ENCODE measurements around the gene ANLN. TPM values are rescaled to one million over a fixed set of nuclear protein-coding genes. Genes with fewer than 3 reads are reported as not detected.
"Not testable (repeated sequence)": the region's sequence is repeated elsewhere in the genome, so short reads cannot be mapped to it uniquely, and the experiment has no call there.

The ANLN gene
- total and polyA plus RNA-seq, 7 experiments from 2014 or later: 0.30 to 48.6 (median 0.63) TPM; not detected in 1

- Mint-ChIP-seq H3K4me3 (no peak overlapping the region), H3K27me3 (peaks cover 0 to 13% (median 0%) of the 10 kb centered on the region in 5 donors), H3K4me1 (no peaks in the 10 kb centered on the region), H3K27ac (no peak overlapping the region), H3K36me3 (no peaks in the 10 kb centered on the region), H3K9me3 (peaks cover 0 to 2% (median 0%) of the 10 kb centered on the region in 11 donors)
- H3K4me1 ChIP-seq (ENCODE audit: control insufficient read depth in 2 of 2, insufficient read depth in 2 of 2, low read length in 2 of 2): no peaks in the 10 kb centered on the region
- no peak overlapping the region for H3K27ac ChIP-seq (ENCODE audit: low read depth, low read length)
- DNase-seq: no peak
- H3K27me3 ChIP-seq (ENCODE audit: control insufficient read depth in 2 of 2, insufficient read depth in 2 of 2, low read length in 2 of 2): no peaks in the 10 kb centered on the region
- no peak for ATAC-seq
- H3K36me3 ChIP-seq (ENCODE audit: control insufficient read depth in 2 of 3, insufficient read depth in 3 of 3, low read length in 3 of 3): no peaks in the 10 kb centered on the region
- CTCF ChIA-PET: no interaction called here
- intact Hi-C loops (cut with micrococcal nuclease): no loop called here
- POLR2A ChIA-PET: no interaction called here
- H3K4me3 ChIP-seq (ENCODE audit: low read length): no peak overlapping the region
- no peaks in the 10 kb centered on the region for H3K9me3 ChIP-seq (ENCODE audit: control insufficient read depth in 2 of 3, low read length in 3 of 3)
Measured at GRCh38 chr7:36462551-36463137, 73.0 kb downstream of the ANLN start.

GRCh38 chr7:36464271-36464670, 74.6 kb downstream of the ANLN start:
- H3K4me1 ChIP-seq (ENCODE audit: control insufficient read depth in 2 of 2, insufficient read depth in 2 of 2, low read length in 2 of 2): no peaks in the 10 kb centered on the region
- H3K27ac Mint-ChIP-seq: peak overlapping the region in 1 of 9 donors; percentile 1
- no peaks in the 10 kb centered on the region for H3K27me3 ChIP-seq (ENCODE audit: control insufficient read depth in 2 of 2, insufficient read depth in 2 of 2, low read length in 2 of 2)
- no peaks in the 10 kb centered on the region for H3K9me3 ChIP-seq (ENCODE audit: control insufficient read depth in 2 of 3, low read length in 3 of 3)
- no peak overlapping the region for H3K4me3 ChIP-seq (ENCODE audit: low read length)
- no peaks in the 10 kb centered on the region for H3K36me3 Mint-ChIP-seq
- DNase-seq (no peak), ATAC-seq (no peak)
- H3K36me3 ChIP-seq (ENCODE audit: control insufficient read depth in 2 of 3, insufficient read depth in 3 of 3, low read length in 3 of 3): no peaks in the 10 kb centered on the region
- intact Hi-C loops (cut with micrococcal nuclease): no loop called here
- no peak overlapping the region for H3K4me3 Mint-ChIP-seq
- peaks cover 0 to 2% (median 0%) of the 10 kb centered on the region in 11 donors for H3K9me3 Mint-ChIP-seq
- ChIA-PET CTCF (no interaction called here), POLR2A (no interaction called here)
- peaks cover 0 to 18% (median 4%) of the 10 kb centered on the region in 5 donors for H3K27me3 Mint-ChIP-seq
- H3K4me1 Mint-ChIP-seq: no peaks in the 10 kb centered on the region
- no peak overlapping the region for H3K27ac ChIP-seq (ENCODE audit: low read depth, low read length)

- H3K4me1 Mint-ChIP-seq; intact Hi-C loops (cut with micrococcal nuclease); H3K36me3 Mint-ChIP-seq: not testable (repeated sequence)
Measured at GRCh38 chr7:36466001-36466400, 76.3 kb downstream of the ANLN start.

GRCh38 chr7:36468370-36469101, 78.9 kb downstream of the ANLN start:
- peaks cover 0 to 4% (median 0%) of the 10 kb centered on the region in 5 donors for H3K36me3 Mint-ChIP-seq
- POLR2A ChIA-PET: no interaction called here
- DNase-seq: no peak
- peaks cover 0 to 18% (median 4%) of the 10 kb centered on the region in 5 donors for H3K27me3 Mint-ChIP-seq
- CTCF ChIA-PET: no interaction called here
- Histone ChIP-seq H3K27me3 (ENCODE audit: control insufficient read depth in 2 of 2, insufficient read depth in 2 of 2, low read length in 2 of 2) (no peaks in the 10 kb centered on the region), H3K4me1 (ENCODE audit: control insufficient read depth in 2 of 2, insufficient read depth in 2 of 2, low read length in 2 of 2) (no peaks in the 10 kb centered on the region), H3K27ac (ENCODE audit: low read depth, low read length) (no peak overlapping the region), H3K4me3 (ENCODE audit: low read length) (no peak overlapping the region), H3K9me3 (ENCODE audit: control insufficient read depth in 2 of 3, low read length in 3 of 3) (no peaks in the 10 kb centered on the region), H3K36me3 (ENCODE audit: control insufficient read depth in 2 of 3, insufficient read depth in 3 of 3, low read length in 3 of 3) (no peaks in the 10 kb centered on the region)
- H3K4me1 Mint-ChIP-seq: peaks cover 0 to 5% (median 0%) of the 10 kb centered on the region in 7 donors
- ATAC-seq: no peak
- peaks cover 0 to 2% (median 0%) of the 10 kb centered on the region in 11 donors for H3K9me3 Mint-ChIP-seq
- no peak overlapping the region for H3K27ac Mint-ChIP-seq
- intact Hi-C loops (cut with micrococcal nuclease): no loop called here
- H3K4me3 Mint-ChIP-seq: no peak overlapping the region

More at GRCh38 chr7:36466001-36466400, 76.3 kb downstream of the ANLN start:
- H3K36me3 ChIP-seq (ENCODE audit: control insufficient read depth in 2 of 3, insufficient read depth in 3 of 3, low read length in 3 of 3); H3K9me3 ChIP-seq (ENCODE audit: control insufficient read depth in 2 of 3, low read length in 3 of 3); H3K4me1 ChIP-seq (ENCODE audit: control insufficient read depth in 2 of 2, insufficient read depth in 2 of 2, low read length in 2 of 2); ATAC-seq; CTCF ChIA-PET; H3K27me3 ChIP-seq (ENCODE audit: control insufficient read depth in 2 of 2, insufficient read depth in 2 of 2, low read length in 2 of 2); POLR2A ChIA-PET; H3K4me3 Mint-ChIP-seq; H3K4me3 ChIP-seq (ENCODE audit: low read length); H3K27ac ChIP-seq (ENCODE audit: low read depth, low read length); H3K27ac Mint-ChIP-seq; DNase-seq; H3K9me3 Mint-ChIP-seq: not testable (repeated sequence)
- H3K27me3 Mint-ChIP-seq: peaks cover 0 to 20% (median 4%) of the 10 kb centered on the region in 5 donors

GRCh38 chr7:36469236-36469635, 79.6 kb downstream of the ANLN start:
- intact Hi-C loops (cut with micrococcal nuclease): no loop called here
- H3K36me3 Mint-ChIP-seq: peaks cover 0 to 4% (median 0%) of the 10 kb centered on the region in 5 donors
- ATAC-seq: no peak
- Histone ChIP-seq H3K27me3 (ENCODE audit: control insufficient read depth in 2 of 2, insufficient read depth in 2 of 2, low read length in 2 of 2) (no peaks in the 10 kb centered on the region), H3K4me1 (ENCODE audit: control insufficient read depth in 2 of 2, insufficient read depth in 2 of 2, low read length in 2 of 2) (no peaks in the 10 kb centered on the region), H3K27ac (ENCODE audit: low read depth, low read length) (no peak overlapping the region), H3K9me3 (ENCODE audit: control insufficient read depth in 2 of 3, low read length in 3 of 3) (no peaks in the 10 kb centered on the region), H3K4me3 (ENCODE audit: low read length) (no peak overlapping the region), H3K36me3 (ENCODE audit: control insufficient read depth in 2 of 3, insufficient read depth in 3 of 3, low read length in 3 of 3) (no peaks in the 10 kb centered on the region)
- H3K4me3 Mint-ChIP-seq: no peak overlapping the region
- POLR2A ChIA-PET: no interaction called here
- H3K4me1 Mint-ChIP-seq: peaks cover 0 to 11% (median 1%) of the 10 kb centered on the region in 7 donors
- peaks cover 0 to 2% (median 0%) of the 10 kb centered on the region in 11 donors for H3K9me3 Mint-ChIP-seq
- no peak overlapping the region for H3K27ac Mint-ChIP-seq
- no peak for DNase-seq
- CTCF ChIA-PET: interaction anchor here (1.0 kb wide), 1 partner anchor 151 kb away, joined by 3 read pairs; no protein-coding TSS in a partner anchor
- peaks cover 0 to 13% (median 4%) of the 10 kb centered on the region in 5 donors for H3K27me3 Mint-ChIP-seq

GRCh38 chr7:36472141-36472729, 82.6 kb downstream of the ANLN start:
- H3K9me3 Mint-ChIP-seq: peaks cover 0 to 4% (median 0%) of the 10 kb centered on the region in 11 donors
- Histone ChIP-seq H3K27ac (ENCODE audit: low read depth, low read length) (no peak overlapping the region), H3K4me3 (ENCODE audit: low read length) (no peak overlapping the region), H3K27me3 (ENCODE audit: control insufficient read depth in 2 of 2, insufficient read depth in 2 of 2, low read length in 2 of 2) (no peaks in the 10 kb centered on the region), H3K9me3 (ENCODE audit: control insufficient read depth in 2 of 3, low read length in 3 of 3) (no peaks in the 10 kb centered on the region), H3K4me1 (ENCODE audit: control insufficient read depth in 2 of 2, insufficient read depth in 2 of 2, low read length in 2 of 2) (peaks cover 0 to 4% of the 10 kb centered on the region in 2 donors), H3K36me3 (ENCODE audit: control insufficient read depth in 2 of 3, insufficient read depth in 3 of 3, low read length in 3 of 3) (no peaks in the 10 kb centered on the region)
- peaks cover 0 to 7% (median under 1%) of the 10 kb centered on the region in 5 donors for H3K27me3 Mint-ChIP-seq
- H3K4me3 Mint-ChIP-seq: no peak overlapping the region
- POLR2A ChIA-PET: interaction anchor here (0.8 kb wide), 1 partner anchor 199 kb away, joined by 3 read pairs; no protein-coding TSS in a partner anchor
- DNase-seq (no peak), ATAC-seq (no peak)
- no peak overlapping the region for H3K27ac Mint-ChIP-seq
- H3K4me1 Mint-ChIP-seq: peaks cover 0 to 17% (median 6%) of the 10 kb centered on the region in 7 donors
- intact Hi-C loops (cut with micrococcal nuclease): no loop called here
- peaks cover 0 to 4% (median 0%) of the 10 kb centered on the region in 5 donors for H3K36me3 Mint-ChIP-seq
- CTCF ChIA-PET: interaction anchor here (0.6 to 1.0 kb wide), 2 partner anchors 16 to 707 kb away, joined by 3 read pairs; no protein-coding TSS in a partner anchor

All from naive thymus-derived CD4-positive, alpha-beta T cell (primary cell).